Stimulated activated CD8-positive, alpha-beta memory T cell treated with anti-CD3 and anti-CD28 coated beads, Interleukin-4, amount 100 ng/mL, for 24 hours (primary cell): ENCODE measurements around the gene SALL3.

Experiments used
- DNase-seq: peaks from one replicate; pipeline ENCODE4 v3.0.0-alpha.2; 2020; ENCODE audit warnings: low read depth

SALL3 gene

DNA sequence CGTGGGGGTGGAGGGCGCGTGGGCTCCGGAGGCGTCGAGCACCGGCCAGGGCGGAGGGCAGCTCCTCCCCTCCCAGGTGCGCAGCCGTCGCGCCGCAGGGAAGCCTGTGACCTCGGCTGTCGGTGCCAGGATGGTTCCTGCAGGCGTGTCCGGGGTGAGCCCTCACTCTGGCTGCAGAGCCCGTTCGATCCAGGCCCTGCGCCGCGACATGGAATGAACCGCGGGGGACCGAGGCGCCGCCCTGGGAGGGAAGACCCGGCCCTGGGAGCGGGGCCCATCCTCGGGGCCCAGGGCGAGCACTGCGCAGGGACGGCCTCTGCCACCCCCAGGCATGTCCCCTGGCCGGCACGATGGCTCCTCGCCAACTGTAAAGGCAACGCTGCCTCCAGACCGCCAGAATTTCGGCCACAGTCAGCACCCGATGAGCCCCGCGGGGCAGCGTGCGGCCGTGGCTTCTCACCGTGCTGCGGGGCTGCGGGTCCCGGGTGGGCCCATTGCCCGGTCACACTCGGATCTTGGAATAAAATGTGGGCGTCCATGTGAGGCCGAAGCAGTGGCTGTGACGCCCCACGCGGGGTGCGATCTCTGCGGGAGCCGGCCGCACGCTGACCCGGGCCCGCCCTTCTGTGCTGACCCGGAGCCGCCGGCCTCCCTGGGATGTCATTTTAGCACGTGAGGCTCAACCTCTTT is 26.6 kb downstream of the SALL3 start:
- no peak for DNase-seq

DNA sequence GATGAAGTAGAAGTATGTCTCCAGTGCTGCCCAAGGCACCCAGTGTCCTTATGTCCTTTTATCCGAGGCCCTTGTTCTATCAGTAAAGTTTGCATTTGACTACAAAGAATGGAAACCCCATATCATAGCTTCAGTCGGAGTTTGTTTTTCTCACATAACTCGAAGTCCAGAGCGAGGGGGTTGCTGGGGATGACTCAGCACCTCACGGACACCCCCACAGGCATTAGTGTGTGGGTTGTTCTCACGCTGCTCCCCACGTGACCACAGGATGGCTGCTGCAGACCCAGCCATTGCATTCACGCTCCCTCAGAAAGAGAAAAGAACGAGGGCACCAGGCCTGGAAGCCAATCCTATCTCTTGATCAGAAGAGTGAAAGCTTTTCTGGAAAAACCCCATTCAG is 27.8 kb downstream of the SALL3 start:
- no peak for DNase-seq

DNA sequence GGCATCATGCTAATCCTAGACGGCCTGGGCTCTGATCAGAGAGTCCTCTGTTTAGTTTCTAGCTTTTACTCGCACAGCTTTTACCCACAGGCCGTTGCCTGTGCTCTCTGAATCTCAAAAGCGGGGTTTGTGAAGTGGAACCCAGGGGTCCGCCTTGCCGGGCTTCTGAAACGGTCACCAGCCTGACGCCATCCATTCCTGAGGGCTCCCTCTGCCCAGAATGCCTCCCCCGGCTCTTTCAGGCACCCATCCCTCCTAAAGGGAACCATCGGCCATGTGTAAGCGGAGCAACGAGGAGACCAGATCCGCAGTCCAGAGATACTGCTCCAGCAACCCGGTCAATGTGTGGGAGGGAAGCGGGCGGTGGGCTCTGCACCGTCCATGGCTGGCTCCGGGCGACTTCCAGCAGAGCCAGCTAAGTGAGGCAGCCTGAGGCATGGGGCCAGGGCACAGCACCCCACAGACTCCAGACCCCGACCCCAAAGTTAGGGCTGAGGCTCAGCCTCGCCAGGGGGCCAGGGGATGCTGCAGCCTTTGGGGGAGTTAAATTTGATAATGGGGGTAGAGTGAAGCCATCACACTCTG is 28.8 kb downstream of the SALL3 start:
- DNase-seq, result no peak

DNA sequence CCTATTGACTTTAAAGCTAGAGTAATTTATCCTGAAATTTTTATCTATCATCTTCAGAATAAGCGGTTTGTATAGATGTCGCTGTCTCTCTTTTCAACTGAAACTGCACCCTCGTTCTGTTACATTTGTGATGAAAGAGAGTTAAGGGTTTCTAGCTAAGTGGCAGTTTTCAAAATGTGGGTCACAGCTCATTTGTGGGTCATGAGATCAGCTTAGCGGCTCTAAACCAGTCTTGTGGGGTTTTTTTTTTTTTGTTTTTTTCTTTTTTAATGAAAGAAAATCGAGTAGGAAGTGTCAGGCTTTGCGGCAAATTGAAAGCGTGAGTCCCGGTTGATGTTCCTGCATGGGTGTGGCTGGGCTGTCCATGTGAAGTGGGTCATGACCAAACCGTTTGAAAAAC is 31.2 kb downstream of the SALL3 start:
- no peak for DNase-seq

DNA sequence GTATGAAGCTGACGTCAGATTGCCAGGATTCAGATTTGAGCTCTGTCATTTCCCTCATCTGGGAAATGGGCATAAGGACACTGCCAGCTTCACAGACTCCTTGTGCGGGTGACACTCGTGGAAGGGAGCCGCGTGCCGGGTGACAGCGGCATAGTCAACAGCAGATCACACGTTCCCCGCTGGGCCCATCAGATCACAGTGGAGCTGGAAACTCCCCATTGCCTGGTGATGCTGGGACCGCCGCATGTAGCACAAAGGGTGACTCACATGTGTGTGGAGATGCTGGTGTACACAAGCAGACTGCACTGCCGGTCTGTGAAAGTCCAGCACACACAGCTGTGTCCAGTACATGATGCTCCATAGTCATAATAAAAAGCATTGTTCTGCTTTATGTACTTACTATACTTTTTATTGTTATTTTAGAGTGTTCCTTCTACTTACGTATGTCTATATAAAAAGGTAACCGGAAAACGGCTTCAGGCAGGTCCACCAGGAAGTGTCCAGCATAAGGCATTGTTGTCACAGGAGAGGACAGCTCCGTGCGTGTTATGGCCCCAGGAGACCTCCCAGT is 31.8 kb downstream of the SALL3 start:
- no peak for DNase-seq

DNA sequence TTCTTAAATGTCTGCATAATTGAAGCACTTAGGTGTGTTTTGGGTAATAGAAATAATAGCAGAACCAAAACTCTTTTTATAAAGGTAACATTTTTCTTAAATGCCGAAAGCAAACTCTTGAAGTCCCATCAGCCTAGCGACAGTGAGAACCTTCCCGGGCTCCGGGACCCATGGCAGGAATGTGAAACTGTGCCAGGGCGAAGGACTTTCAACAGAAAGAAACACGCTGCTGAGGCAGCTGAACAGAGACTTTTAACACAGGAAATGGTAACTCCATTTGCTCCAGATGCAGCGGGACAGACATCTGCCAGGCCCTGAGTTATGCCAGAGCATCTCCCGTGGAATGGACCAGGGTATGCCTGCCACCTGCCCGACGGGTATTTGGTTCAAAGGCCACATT is 34.3 kb downstream of the SALL3 start:
- DNase-seq, result no peak

DNA sequence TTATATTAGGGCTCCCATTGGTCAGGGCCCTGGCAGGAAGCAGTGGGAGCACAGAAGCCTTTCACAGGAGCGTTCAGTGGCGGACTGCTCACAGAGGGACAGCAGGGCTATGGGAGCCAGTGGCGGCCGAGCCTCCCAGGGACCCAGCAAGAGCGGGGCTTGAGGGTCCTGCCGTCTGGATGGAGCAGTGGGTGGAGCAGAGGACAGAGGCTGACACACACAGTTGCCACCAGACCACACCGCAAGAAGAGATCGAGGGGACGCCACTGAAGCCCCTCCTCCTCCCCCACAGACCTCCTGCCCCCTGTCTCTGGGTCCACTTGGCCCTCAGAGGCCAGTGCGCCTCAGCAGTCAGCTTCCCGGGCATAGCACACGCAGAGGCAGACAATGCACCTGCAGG is 39.3 kb downstream of the SALL3 start:
- no peak for DNase-seq

DNA sequence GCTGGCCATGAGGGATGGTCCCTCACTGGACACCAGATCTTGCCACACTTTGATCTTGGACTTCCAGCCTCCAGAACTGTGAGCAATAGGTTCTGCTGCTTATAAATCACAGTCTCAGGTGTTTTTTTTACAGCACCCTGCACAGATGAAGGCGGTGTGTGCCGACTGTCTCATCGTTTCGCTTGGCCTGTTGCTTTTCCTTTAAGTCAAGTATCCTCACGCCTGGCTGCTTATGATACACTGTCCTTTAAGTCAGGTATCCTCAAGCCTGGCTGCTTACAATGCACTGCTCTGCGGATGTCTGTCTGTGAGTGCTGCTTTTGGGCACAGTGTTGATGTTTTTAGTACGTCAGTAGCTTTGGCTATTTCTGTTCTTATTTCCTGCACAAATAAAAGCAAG is 40.3 kb downstream of the SALL3 start:
- DNase-seq, result no peak

DNA sequence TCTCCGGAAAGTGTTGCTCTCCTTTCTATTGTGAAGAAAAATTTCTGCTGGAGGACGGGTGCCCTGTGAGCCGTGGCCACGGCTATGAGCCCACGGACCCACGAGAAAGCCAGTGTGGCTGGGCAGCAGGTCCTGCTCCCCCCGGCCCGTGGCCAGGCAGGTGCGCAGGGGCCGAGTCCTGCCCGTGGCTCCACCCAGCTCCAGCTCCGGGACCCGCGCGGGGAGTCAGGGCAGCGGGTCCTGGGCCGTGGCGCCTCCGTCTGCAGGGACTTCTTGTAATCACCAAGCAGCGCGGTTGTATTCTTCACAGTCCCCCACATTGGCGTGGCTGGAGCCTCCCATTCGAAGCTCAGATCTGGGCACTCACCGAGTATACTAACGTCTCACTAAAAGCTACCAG is 43.0 kb downstream of the SALL3 start:
- DNase-seq, result no peak

DNA sequence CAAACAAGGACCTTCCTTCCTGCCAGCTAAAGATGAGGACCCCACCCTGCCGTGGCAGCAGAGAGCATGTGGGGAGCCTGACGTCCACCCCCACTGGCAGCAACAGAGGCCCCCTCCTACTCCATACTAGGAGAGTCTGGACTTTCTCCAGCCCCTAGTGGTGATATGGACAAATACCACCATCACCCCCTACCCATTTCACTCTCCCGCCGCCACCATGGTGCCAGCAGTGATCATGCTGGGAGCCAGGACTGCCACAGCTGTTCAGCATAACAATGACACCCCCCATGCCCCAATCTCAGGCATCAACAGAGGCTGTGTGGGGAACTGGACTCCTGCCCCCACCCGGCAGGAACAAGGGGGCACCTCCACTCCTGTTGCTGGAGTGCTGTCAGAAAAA is 46.9 kb downstream of the SALL3 start:
- DNase-seq, result no peak

DNA sequence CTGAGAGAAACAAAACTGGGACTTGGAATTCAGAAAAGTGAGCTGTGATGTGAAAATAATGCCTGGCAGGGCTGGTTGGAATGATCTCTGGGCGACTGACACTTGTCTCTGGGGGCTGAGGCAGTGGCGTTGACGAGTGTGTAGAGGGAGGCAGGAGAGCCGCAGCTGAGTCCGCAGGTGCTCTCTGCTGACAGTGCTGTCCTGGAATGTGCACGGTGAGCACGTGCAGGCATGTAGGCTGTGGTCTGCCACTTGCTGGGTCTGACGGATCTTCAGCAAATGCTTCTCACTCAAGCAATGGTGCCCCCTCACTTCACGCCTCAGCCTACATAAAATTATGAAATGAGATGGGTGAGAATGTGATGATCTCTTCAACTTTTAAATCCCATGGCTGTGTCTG is 51.1 kb downstream of the SALL3 start:
- DNase-seq, result no peak

DNA sequence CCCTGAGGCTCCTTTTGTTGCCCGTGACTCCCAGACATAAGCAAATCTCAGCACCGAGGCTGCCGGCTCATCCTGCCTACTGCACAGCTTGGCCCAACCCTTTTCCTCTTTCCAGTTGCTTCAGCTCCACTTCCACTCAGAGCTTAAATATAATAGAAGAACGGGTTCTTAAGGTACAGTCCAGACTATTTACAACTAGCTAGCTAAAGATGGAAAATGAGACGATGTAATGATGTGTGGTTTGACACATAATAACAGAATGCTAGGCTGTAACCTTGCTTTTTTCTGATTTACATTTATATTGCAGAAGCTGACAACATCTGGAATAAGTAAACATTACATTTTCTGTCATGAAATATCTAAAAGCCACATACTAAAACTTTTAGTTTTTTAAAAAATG is 62.7 kb downstream of the SALL3 start:
- no peak for DNase-seq

DNA sequence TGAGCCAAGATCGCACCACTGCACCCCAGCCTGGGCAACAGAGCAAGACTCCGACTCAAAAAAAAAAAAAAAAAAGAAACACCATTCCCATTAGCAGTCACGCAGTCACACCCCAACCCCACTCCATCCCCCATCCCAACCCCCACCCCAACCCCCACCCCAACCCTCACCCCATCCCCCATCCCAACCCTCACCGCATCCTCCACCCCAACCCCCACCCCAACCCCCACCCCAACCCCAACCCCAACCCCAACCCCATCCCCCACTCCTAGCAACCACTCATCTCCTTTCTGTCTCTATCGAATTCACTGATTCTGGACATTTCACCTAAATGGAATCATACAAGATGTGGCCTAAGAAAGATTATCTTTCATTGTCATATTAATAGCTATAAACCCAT is 63.7 kb downstream of the SALL3 start:
- DNase-seq, result no peak

DNA sequence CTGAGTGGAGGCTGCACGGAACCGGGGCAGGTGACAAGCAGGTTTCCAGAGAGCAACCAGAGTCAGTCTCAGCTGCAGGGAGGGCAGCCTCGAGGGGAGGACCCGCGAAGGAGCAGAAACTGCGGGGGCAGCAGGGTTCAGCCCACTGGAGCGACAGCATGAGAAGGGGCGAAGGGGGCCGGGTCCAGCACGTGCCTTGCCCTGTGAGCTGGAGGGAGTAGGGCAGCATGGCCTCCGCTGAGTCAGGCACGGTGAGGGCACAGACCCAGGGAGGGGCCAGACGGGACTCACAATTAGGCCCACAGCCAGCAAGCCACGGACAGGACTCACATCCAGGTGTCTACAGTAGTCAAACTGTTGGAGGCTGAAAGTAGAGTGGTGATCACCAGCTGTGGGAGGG is 66.9 kb downstream of the SALL3 start:
- DNase-seq, result no peak

DNA sequence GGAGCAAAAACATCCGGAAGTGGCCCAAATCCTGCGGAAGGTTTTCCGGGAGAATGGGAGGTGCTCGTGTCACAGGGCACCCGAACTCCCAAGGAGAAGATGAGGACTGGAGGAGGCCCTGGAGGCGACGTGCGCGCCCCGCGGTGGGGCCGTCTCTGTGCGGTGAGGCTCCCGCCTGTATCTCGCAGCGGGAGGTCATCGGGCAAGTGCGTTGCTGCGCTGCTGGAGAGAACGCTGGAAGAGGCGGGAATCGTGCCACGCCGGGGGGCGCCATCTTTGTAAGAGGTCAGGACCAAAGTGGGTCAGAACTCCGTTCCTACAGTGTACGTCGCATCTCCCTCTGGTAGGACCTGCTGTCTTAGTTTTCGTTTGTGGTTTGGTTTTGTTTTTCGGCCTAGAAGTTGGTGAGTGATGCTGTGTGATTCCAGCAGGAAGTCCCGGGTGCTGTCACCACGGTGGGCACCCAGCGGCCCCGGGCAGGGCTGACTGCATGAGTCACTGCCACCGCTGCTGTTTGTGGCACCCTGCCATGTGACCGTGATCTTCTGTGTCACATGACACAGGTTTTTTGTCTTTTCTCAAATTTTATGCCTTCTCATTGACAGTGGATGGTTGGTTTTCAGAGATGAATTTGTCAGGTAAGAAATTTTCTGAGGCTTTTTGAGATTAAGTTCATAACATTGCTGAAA is 68.1 kb downstream of the SALL3 start:
- no peak for DNase-seq

DNA sequence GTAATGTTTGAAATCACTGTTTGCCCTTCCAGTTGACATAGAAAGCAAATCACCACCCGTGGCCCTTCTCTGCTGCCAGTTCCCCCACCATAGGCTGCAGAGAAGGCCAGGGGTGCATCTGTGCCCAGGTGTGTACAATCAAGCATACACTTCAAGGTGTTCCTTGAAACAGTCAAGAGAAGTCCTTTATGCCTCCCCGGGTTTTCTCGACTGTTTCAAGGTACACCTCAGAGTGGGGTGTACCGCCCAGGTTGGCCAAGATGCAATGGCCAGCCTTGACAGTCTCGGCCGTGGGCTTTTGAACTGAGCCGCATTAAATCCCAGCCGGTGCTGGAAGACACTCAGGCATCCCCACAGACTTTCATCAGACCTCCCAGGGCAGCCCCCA is 68.6 kb downstream of the SALL3 start:
- no peak for DNase-seq

DNA sequence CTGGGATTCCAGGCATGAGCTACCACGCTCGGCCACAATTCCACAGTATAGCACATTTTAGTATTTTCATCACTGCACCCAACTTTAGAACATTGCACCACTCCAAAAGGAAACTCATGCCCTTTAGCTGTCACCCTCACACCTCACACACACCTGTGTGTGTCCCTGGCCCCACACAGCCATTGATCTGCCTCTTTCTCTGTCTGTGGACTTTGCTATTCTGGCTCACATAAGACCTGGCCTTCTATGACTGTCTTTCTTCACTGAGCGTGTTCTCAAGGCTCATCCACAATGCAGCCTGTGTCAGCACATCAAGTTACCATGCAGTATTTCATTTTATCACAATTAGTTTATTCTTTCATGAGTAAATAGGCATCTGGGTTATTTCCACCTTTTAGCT is 69.9 kb downstream of the SALL3 start:
- DNase-seq, result no peak
